ENCODE data around the gene TCF12. TPM values are rescaled to one million over a fixed set of nuclear protein-coding genes. Genes with fewer than 3 reads are reported as not detected.
A peak's percentile ranks its signal among the peaks of the same experiment; 100 is the strongest.

The TCF12 gene
- polyA plus RNA-seq, 1 donor (not counting 4 experiments of a cell fraction or from before 2014, with no cell fraction given), result 48.3 TPM

GRCh38 chr15:57109005-57109404 is 190.6 kb downstream of the TCF12 start:
- Histone ChIP-seq H3K4me3 (ENCODE audit: control insufficient read depth in 2 of 3, extremely low read depth in 1 of 3, insufficient read depth in 2 of 3, low read depth in 1 of 3, low read length in 3 of 3) (no peak overlapping the region), H3K4me2 (ENCODE audit: control insufficient read depth, extremely low read depth, insufficient read depth, low read depth, low read length) (no peak overlapping the region), H4K20me1 (ENCODE audit: control insufficient read depth, extremely low read depth, insufficient read depth, low read length) (no peaks in the 10 kb centered on the region), H3K9me1 (ENCODE audit: control insufficient read depth, extremely low read depth, insufficient read depth, low read length) (no peaks in the 10 kb centered on the region), H3K4me1 (ENCODE audit: control insufficient read depth, extremely low read depth, insufficient read depth, low read length) (peaks cover 4% of the 10 kb centered on the region), H3K9me3 (ENCODE audit: control insufficient read depth, low read depth, low read length) (no peaks in the 10 kb centered on the region), H3K27ac (ENCODE audit: control insufficient read depth, insufficient read depth, low read length) (no peak overlapping the region), H2AFZ (ENCODE audit: control insufficient read depth, low read length) (no peak overlapping the region), H3K27me3 (ENCODE audit: control insufficient read depth, extremely low read depth, insufficient read depth, low read length) (no peaks in the 10 kb centered on the region), H3K79me2 (ENCODE audit: control insufficient read depth, insufficient read depth, low read length) (no peaks in the 10 kb centered on the region), H3K9ac (ENCODE audit: control insufficient read depth, extremely low read depth, insufficient read depth, low read length) (no peak overlapping the region), H3K36me3 (ENCODE audit: control insufficient read depth in 2 of 2, extremely low read depth in 1 of 2, insufficient read depth in 2 of 2, low read length in 2 of 2) (no peaks in the 10 kb centered on the region)
- FAIRE-seq (no peak), DNase-seq (ENCODE audit: low read depth, low spot score) (no peak)
- dilution Hi-C loops (cut with MboI; ENCODE audit: extremely low pct_ligation_motif_present, low sequenced_read_pairs), result no loop called here
- no peak for TF ChIP-seq EZH2 (IDR thresholded peaks at IDR 0.05; ENCODE audit: low read length)
- no peak for TF ChIP-seq CTCF (optimal IDR thresholded peaks at IDR 0.05 in 1 of 3, IDR thresholded peaks at IDR 0.05 in 1 of 3, conservative IDR thresholded peaks at IDR 0.05 in 1 of 3; ENCODE audit: extremely low read depth in 1 of 3, insufficient read depth in 2 of 3, low read length in 3 of 3)

GRCh38 chr15:57111002-57111401 is 192.6 kb downstream of the TCF12 start:
- TF ChIP-seq EZH2 (IDR thresholded peaks at IDR 0.05; ENCODE audit: low read length), result no peak
- peak in 1 of 3 experiments; percentile 17 for TF ChIP-seq CTCF (optimal IDR thresholded peaks at IDR 0.05 in 1 of 3, IDR thresholded peaks at IDR 0.05 in 1 of 3, conservative IDR thresholded peaks at IDR 0.05 in 1 of 3; ENCODE audit: extremely low read depth in 1 of 3, insufficient read depth in 2 of 3, low read length in 3 of 3)
- H3K9me3 ChIP-seq (ENCODE audit: control insufficient read depth, low read depth, low read length), result no peaks in the 10 kb centered on the region
- H3K4me1 ChIP-seq (ENCODE audit: control insufficient read depth, extremely low read depth, insufficient read depth, low read length), result peaks cover 4% of the 10 kb centered on the region
- FAIRE-seq (no peak), DNase-seq (ENCODE audit: low read depth, low spot score) (no peak)
- H2AFZ ChIP-seq (ENCODE audit: control insufficient read depth, low read length), result no peak overlapping the region
- no peaks in the 10 kb centered on the region for H3K79me2 ChIP-seq (ENCODE audit: control insufficient read depth, insufficient read depth, low read length)
- no peak overlapping the region for H3K9ac ChIP-seq (ENCODE audit: control insufficient read depth, extremely low read depth, insufficient read depth, low read length)
- H3K27me3 ChIP-seq (ENCODE audit: control insufficient read depth, extremely low read depth, insufficient read depth, low read length), result no peaks in the 10 kb centered on the region
- no peak overlapping the region for H3K27ac ChIP-seq (ENCODE audit: control insufficient read depth, insufficient read depth, low read length)
- no peaks in the 10 kb centered on the region for H4K20me1 ChIP-seq (ENCODE audit: control insufficient read depth, extremely low read depth, insufficient read depth, low read length)
- H3K4me3 ChIP-seq (ENCODE audit: control insufficient read depth in 2 of 3, extremely low read depth in 1 of 3, insufficient read depth in 2 of 3, low read depth in 1 of 3, low read length in 3 of 3), result no peak overlapping the region
- no peaks in the 10 kb centered on the region for H3K36me3 ChIP-seq (ENCODE audit: control insufficient read depth in 2 of 2, extremely low read depth in 1 of 2, insufficient read depth in 2 of 2, low read length in 2 of 2)
- H3K9me1 ChIP-seq (ENCODE audit: control insufficient read depth, extremely low read depth, insufficient read depth, low read length), result no peaks in the 10 kb centered on the region
- dilution Hi-C loops (cut with MboI; ENCODE audit: extremely low pct_ligation_motif_present, low sequenced_read_pairs), result no loop called here
- H3K4me2 ChIP-seq (ENCODE audit: control insufficient read depth, extremely low read depth, insufficient read depth, low read depth, low read length), result no peak overlapping the region

All from keratinocyte (primary cell).